GM12878 (cell line): Measurements from ENCODE around the gene CFAP99. TPM values are rescaled to one million over a fixed set of nuclear protein-coding genes. Genes with fewer than 3 reads are reported as not detected.

Source experiments
- ATAC-seq: fragments of 200-7000 bp; cut with Tn5 transposase; 3 replicates; pipeline ENCODE4 v1.9.1; 2020; ENCODE audit warnings: mild to moderate bottlenecking, moderate library complexity
- BruUV-seq: library from RNA; stranded (reverse); fragments of 400-500 nt; replicated peaks from 2 replicates; lab custom pipeline; 2021; lab: Mats Ljungman, UMichigan
- CTCF ChIA-PET: fragments of 300-600 bp; sonication (Branson Sonifier 250); formaldehyde crosslinking; extraction: SDS; loops from one replicate; lab custom pipeline; 2021; ENCODE audit warnings: inconsistent platforms; lab: Yijun Ruan, JAX
- POLR2A ChIA-PET: fragments of 350-600 bp; formaldehyde crosslinking; extraction: SDS; loops from one replicate; lab custom pipeline; 2021; ENCODE audit warnings: inconsistent platforms; lab: Charles Lee
- RAD21 ChIA-PET: fragments of 300-600 bp; sonication (Branson Sonifier 250); formaldehyde crosslinking; loops from one replicate; lab custom pipeline; 2023; ENCODE audit warnings: antibody characterized with exemption; ENCODE audit not compliant: unreplicated experiment; lab: Charles Lee
- SMC1A ChIA-PET: fragments of 300-600 bp; sonication (Branson Sonifier 250); formaldehyde crosslinking; loops from one replicate; lab custom pipeline; 2023; ENCODE audit not compliant: unreplicated experiment, uncharacterized antibody; lab: Charles Lee
- DNase-seq: peaks from one replicate; pipeline ENCODE4 v3.0.0-alpha.2; 2011; ENCODE audit warnings: low read depth, low spot score
- FAIRE-seq: peaks from 3 replicates; lab custom pipeline; 2011; peaks lifted over from hg19 to GRCh38; lab: Jason Lieb, UNC
- H2AFZ ChIP-seq: 2 replicates; pipeline ENCODE4 v1.6.0; 2011; ENCODE audit warnings: low read depth, low read length, control low read depth; ENCODE audit not compliant: control insufficient read depth
- H3K27ac ChIP-seq: 2 replicates; pipeline ENCODE4 v1.5.1; 2011; ENCODE audit warnings: control low read depth; ENCODE audit not compliant: control insufficient read depth, insufficient read depth
- H3K27me3 ChIP-seq, 2 experiments: replicated peaks in 1 of 2; 2 replicates each; pipeline versions ENCODE4 v1.6.0 to v1.6.1; 2011; ENCODE audit warnings: low read length in 1 of 2; ENCODE audit not compliant: control insufficient read depth in 2 of 2, insufficient read depth in 2 of 2
- H3K36me3 ChIP-seq, 2 experiments: 2 replicates each; pipeline ENCODE4 v1.5.1; 2011; ENCODE audit warnings: low read length in 1 of 2; ENCODE audit not compliant: control insufficient read depth in 2 of 2, insufficient read depth in 2 of 2
- H3K4me1 ChIP-seq: 2 replicates; pipeline ENCODE4 v1.6.1; 2011; ENCODE audit warnings: mild to moderate bottlenecking, low read length, moderate library complexity, mixed read lengths; ENCODE audit not compliant: control insufficient read depth, insufficient read depth
- H3K4me2 ChIP-seq: 2 replicates; pipeline ENCODE4 v1.6.0; 2011; ENCODE audit warnings: control low read depth; ENCODE audit not compliant: control insufficient read depth, insufficient read depth
- H3K4me3 ChIP-seq: fragments of 200-600 bp; sonication (generic); 2 replicates; pipeline ENCODE4 v1.5.1; 2016
- H3K79me2 ChIP-seq: 2 replicates; pipeline ENCODE4 v1.6.0; 2011; ENCODE audit warnings: low read length; ENCODE audit not compliant: control insufficient read depth, insufficient read depth
- H3K9ac ChIP-seq: 2 replicates; pipeline ENCODE4 v1.8.0; 2011; ENCODE audit warnings: low read length, control low read depth, mixed read lengths; ENCODE audit not compliant: control insufficient read depth, insufficient read depth
- H3K9me3 ChIP-seq: replicated peaks from 3 replicates; pipeline ENCODE4 v1.5.1; 2011; ENCODE audit warnings: mild to moderate bottlenecking, low read length; ENCODE audit not compliant: control insufficient read depth, insufficient read depth
- H4K20me1 ChIP-seq: 2 replicates; pipeline ENCODE4 v1.6.0; 2011; ENCODE audit not compliant: control insufficient read depth, insufficient read depth
- CHD1 ChIP-seq: IDR thresholded peaks from 2 replicates; pipeline ENCODE4 v1.6.1; 2012; ENCODE audit warnings: low read depth, low read length, improper control_type of control experiment
- CUX1 ChIP-seq: IDR thresholded peaks from 2 replicates; pipeline ENCODE4 v1.6.1; 2012; ENCODE audit warnings: improper control_type of control experiment, low read depth, low read length; ENCODE audit not compliant: insufficient replicate concordance
- E2F8 ChIP-seq: fragments of 450-650 bp; IDR thresholded peaks from 2 replicates; pipeline ENCODE4 v1.6.1; 2018; ENCODE audit warnings: mild to moderate bottlenecking, low read depth, moderate library complexity; ENCODE audit not compliant: partially characterized antibody
- EED ChIP-seq: sonication (generic); IDR thresholded peaks from 2 replicates; pipeline ENCODE4 v1.6.1; 2016; ENCODE audit warnings: antibody characterized with exemption, low read depth
- ESRRA ChIP-seq: IDR thresholded peaks from 2 replicates; pipeline ENCODE4 v1.6.1; 2012; ENCODE audit warnings: mild to moderate bottlenecking, low read length, improper control_type of control experiment
- NBN ChIP-seq: fragments of 450-650 bp; IDR thresholded peaks from 2 replicates; pipeline ENCODE4 v1.6.1; 2016
- NFXL1 ChIP-seq: fragments of 450-650 bp; IDR thresholded peaks from 2 replicates; pipeline ENCODE4 v1.6.1; 2017; ENCODE audit warnings: antibody characterized with exemption, mild to moderate bottlenecking, borderline replicate concordance
- NR2F1 ChIP-seq: fragments of 450-650 bp; conservative IDR thresholded peaks from 2 replicates; pipeline ENCODE4 v1.6.1; 2017; ENCODE audit warnings: mild to moderate bottlenecking
- TCF7 ChIP-seq: IDR thresholded peaks from 2 replicates; pipeline ENCODE4 v1.6.1; 2014; ENCODE audit warnings: antibody characterized with exemption, borderline replicate concordance
- WGBS: methylation state at CpG from one replicate; pipeline ENCODE4 v1.1.6; 2016; ENCODE audit warnings: low lambda C conversion rate; ENCODE audit not compliant: insufficient replicate concordance, insufficient coverage; ENCODE audit errors: missing lambda C conversion rate; 5-methylcytosine and 5-hydroxymethylcytosine counted together
- in situ Hi-C: fragments of 300-500 bp; cut with MboI; formaldehyde crosslinking; loops from 9 replicates; pipeline ENCODE4 v1.14.3; 2018; ENCODE audit warnings: mixed read lengths
- intact Hi-C: fragments of 100-400 bp; cut with micrococcal nuclease; formaldehyde crosslinking; loops from one replicate; pipeline ENCODE4 v1.14.2; 2022; ENCODE audit not compliant: unreplicated experiment
- polyA plus RNA-seq, 11 experiments: library from polyadenylated mRNA; depleted of rRNA in 4 of 11; unstranded in 6 of 11; stranded (reverse) in 5 of 11; fragments of >200 nt; fragmentation: Nextera tagmentation in 4 of 11; fragmentation: Illumina TruSeq in 1 of 11; extraction: Ambion mirVana in 4 of 11; extraction: Trizol in 1 of 11; gene quantifications; 1 replicate in 1 of 11; 2 replicates in 10 of 11; pipeline versions ENCODE4 v1.2.1 to v1.2.3, GENCODE V29; 2011 to 2016; ENCODE audit warnings: inconsistent platforms in 2 of 11, missing spikeins in 2 of 11, low read depth in 1 of 11
- total RNA-seq, 4 experiments: library from RNA; depleted of rRNA in 3 of 4; stranded (reverse); fragments of >200 nt in 3 of 4; fragmentation: Illumina TruSeq in 1 of 4; extraction: Trizol in 1 of 4; gene quantifications; 2 replicates each; pipeline versions ENCODE4 v1.2.1 to v1.2.3, GENCODE V29; 2013 to 2021

The CFAP99 gene
- total and polyA plus RNA-seq, 10 of the 15 experiments (the other 5 are each of a cell fraction or from before 2014, with no cell fraction given), result not detected

- Histone ChIP-seq H3K36me3 (no peaks in the 10 kb centered on the region), H3K9ac (no peak overlapping the region), H3K27me3 (no peaks in the 10 kb centered on the region), H4K20me1 (no peaks in the 10 kb centered on the region), H3K9me3 (no peaks in the 10 kb centered on the region), H3K4me3 (no peak overlapping the region), H3K27ac (no peak overlapping the region), H3K79me2 (no peaks in the 10 kb centered on the region), H2AFZ (no peak overlapping the region), H3K4me1 (no peaks in the 10 kb centered on the region), H3K4me2 (no peak overlapping the region)
- DNase-seq (no peak), FAIRE-seq (no peak), ATAC-seq (no peak)
- RAD21 ChIA-PET, result no interaction called here
- no TSS peak for BruUV-seq
- TF ChIP-seq NFXL1, result no peak
- 13% methylated on average over 9 of the region's 9 CpGs for WGBS
- POLR2A ChIA-PET, result no interaction called here
- intact Hi-C loops (no loop called here), in situ Hi-C loops (no loop called here)
- CTCF ChIA-PET, result interaction anchor here (0.9 kb wide), 2 partner anchors 10 to 16 kb away, joined by 3 read pairs; no protein-coding TSS in a partner anchor
- SMC1A ChIA-PET, result no interaction called here
These were observed 28.6 kb upstream of the CFAP99 start for GRCh38 chr4:2390146-2390545.

- H4K20me1 ChIP-seq, result no peaks in the 10 kb centered on the region
- ATAC-seq (no peak), DNase-seq (no peak), FAIRE-seq (no peak)
- ChIA-PET CTCF (interaction anchor here (0.9 to 3.2 kb wide), 3 partner anchors 9 to 22 kb away, joined by 3 to 15 read pairs (median 4); no protein-coding TSS in a partner anchor), SMC1A (interaction anchor here (0.9 kb wide), 1 partner anchor 21 kb away, joined by 3 read pairs; no protein-coding TSS in a partner anchor), RAD21 (no interaction called here), POLR2A (no interaction called here)
- no peak overlapping the region for H3K9ac ChIP-seq
- no peak overlapping the region for H3K4me3 ChIP-seq
- H3K79me2 ChIP-seq, result no peaks in the 10 kb centered on the region
- H3K27me3 ChIP-seq, result no peaks in the 10 kb centered on the region
- no TSS peak for BruUV-seq
- no peak overlapping the region for H3K27ac ChIP-seq
- peak overlapping the region; percentile 20; the same call in 1 of the 2 replicates for H2AFZ ChIP-seq
- 24% methylated on average over 20 of the region's 20 CpGs for WGBS
- H3K4me2 ChIP-seq, result no peak overlapping the region
- intact Hi-C loops, result no loop called here
- no peaks in the 10 kb centered on the region for H3K36me3 ChIP-seq
- H3K4me1 ChIP-seq, result no peaks in the 10 kb centered on the region
- in situ Hi-C loops, result no loop called here
- H3K9me3 ChIP-seq, result no peaks in the 10 kb centered on the region
- TF ChIP-seq ESRRA (no peak), CUX1 (no peak), EED (no peak), NR2F1 (no peak), E2F8 (no peak), CHD1 (no peak), NBN (no peak), TCF7 (no peak)
These were observed 27.9 kb upstream of the CFAP99 start for GRCh38 chr4:2390784-2391421.
